ENCODE measurements around the gene SEPTIN11.

The SEPTIN11 gene

GRCh38 chr4:76923619-76924357, 25.8 kb upstream of the SEPTIN11 start:
- TF ChIP-seq CTCF (IDR thresholded peaks at IDR 0.05; ENCODE audit: low read depth, low read length, missing control alignments): no peak
- H3K4me3 ChIP-seq (ENCODE audit: low read depth, low read length): no peak overlapping the region
- no peak for DNase-seq (ENCODE audit: low read depth)

DNA sequence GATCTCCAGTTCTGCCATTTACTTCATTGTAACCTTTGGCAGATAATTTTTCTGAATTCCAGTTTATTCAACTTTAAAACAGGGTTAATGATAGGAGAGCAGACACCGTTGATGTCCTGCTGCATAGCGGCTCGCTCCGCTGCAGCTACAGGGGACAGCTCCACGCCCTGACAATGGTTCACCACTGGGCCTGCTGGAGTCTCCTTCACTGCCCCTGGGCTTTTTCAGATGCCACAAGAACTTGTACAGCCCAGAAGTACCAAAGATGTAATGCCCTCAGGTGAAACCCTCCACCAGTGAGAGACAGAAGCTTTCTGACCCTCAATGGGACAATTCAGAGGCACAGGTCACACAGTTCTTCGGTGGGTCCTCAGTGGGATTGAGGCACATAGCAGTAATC, 22.7 kb upstream of the SEPTIN11 start:
- DNase-seq (ENCODE audit: low read depth): no peak
- no peak for TF ChIP-seq CTCF (IDR thresholded peaks at IDR 0.05; ENCODE audit: low read depth, low read length, missing control alignments)
- H3K4me3 ChIP-seq (ENCODE audit: low read depth, low read length): no peak overlapping the region

- TF ChIP-seq CTCF (IDR thresholded peaks at IDR 0.05; ENCODE audit: low read depth, low read length, missing control alignments): no peak
- no peak overlapping the region for H3K4me3 ChIP-seq (ENCODE audit: low read depth, low read length)
- no peak for DNase-seq (ENCODE audit: low read depth)
Observed at GRCh38 chr4:76930685-76931084, 18.9 kb upstream of the SEPTIN11 start.

DNA sequence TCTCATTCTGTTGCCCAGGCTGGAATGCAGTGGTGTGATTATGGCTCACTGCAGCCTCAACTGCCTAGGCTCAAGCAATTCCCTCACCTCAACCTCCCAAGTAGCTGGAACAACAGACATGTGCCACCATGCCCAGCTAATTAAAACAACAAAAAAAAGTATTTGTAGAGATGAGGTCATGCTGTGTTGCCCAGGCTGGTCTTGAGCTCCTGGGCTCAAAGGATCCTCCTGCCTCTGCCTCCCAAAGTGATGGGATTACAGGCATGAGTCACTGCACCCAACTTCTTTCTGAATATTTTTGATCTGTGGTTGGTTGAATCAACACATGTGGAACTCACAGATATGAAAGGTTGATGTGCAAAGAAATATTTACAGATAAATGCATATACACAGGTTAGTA, 18.5 kb upstream of the SEPTIN11 start:
- TF ChIP-seq CTCF (IDR thresholded peaks at IDR 0.05; ENCODE audit: low read depth, low read length, missing control alignments): no peak
- H3K4me3 ChIP-seq (ENCODE audit: low read depth, low read length): no peak overlapping the region
- no peak for DNase-seq (ENCODE audit: low read depth)

- no peak for DNase-seq (ENCODE audit: low read depth)
- no peak for TF ChIP-seq CTCF (IDR thresholded peaks at IDR 0.05; ENCODE audit: low read depth, low read length, missing control alignments)
- no peak overlapping the region for H3K4me3 ChIP-seq (ENCODE audit: low read depth, low read length)
Observed at GRCh38 chr4:76931576-76932276, 17.8 kb upstream of the SEPTIN11 start.

GRCh38 chr4:76939184-76939583, 10.4 kb upstream of the SEPTIN11 start:
- no peak overlapping the region for H3K4me3 ChIP-seq (ENCODE audit: low read depth, low read length)
- TF ChIP-seq CTCF (IDR thresholded peaks at IDR 0.05; ENCODE audit: low read depth, low read length, missing control alignments): no peak
- no peak for DNase-seq (ENCODE audit: low read depth)

Measured in GM12864 (cell line).